ENCODE data around the gene CDKN2B-AS1.

CDKN2B-AS1 gene

DNA sequence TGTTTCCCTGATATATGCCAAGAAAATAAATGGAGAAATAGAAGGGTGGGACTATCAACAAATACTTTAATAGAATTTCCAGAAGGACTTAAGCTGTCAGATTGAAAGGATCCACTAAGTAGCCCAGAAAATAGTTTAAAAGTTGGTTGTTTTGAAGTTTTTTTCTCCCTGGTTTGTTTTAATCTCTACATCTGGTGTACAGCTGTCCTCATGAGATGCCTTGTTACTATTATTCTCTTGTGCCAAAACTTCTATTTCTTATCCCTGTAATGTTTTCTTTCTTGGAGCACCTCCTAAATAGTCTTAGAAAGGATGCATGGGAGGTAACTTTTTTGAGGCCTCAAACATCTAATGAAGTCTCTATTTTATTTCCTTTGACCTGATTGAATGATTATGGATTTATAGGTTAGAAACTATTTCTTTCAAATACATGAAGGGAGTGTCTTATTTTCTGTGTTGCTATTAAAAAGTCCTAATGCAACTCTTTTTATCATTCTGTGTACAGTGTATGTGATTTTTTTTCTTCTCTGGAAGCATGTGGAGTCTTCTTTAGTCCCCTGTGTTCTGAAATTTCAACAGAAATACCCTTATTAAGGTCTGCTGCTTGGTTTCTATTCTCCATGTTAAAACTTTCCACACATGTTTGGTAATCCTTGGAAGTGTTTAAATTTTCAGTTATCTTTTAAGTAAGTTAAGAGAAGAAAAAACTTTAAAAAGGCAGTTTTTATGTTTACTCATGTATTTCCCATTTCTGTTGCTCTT is 154.5 kb downstream of the CDKN2B-AS1 start:
- no peak for DNase-seq (ENCODE audit: low read depth, low spot score)

DNA sequence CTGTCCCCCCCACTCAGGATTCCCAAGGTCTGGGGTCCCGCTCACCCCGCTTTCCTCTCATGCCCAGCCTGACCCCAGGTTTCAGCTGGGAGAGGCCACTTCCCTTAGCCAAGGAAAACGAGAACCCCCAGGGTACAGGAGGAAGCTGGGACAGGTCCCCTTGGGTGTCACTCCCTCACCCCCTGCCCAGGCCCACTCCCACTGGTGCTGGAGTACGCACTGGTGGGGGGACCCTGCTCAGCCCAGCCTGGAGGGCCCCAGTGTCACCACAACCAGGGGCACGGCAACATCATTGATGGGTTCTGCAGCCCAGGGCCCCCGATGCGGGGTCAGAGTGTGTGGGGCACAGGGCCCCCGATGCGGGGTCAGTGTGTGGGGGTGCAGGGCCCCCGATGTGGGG is 159.5 kb downstream of the CDKN2B-AS1 start:
- no peak for DNase-seq (ENCODE audit: low read depth, low spot score)

DNA sequence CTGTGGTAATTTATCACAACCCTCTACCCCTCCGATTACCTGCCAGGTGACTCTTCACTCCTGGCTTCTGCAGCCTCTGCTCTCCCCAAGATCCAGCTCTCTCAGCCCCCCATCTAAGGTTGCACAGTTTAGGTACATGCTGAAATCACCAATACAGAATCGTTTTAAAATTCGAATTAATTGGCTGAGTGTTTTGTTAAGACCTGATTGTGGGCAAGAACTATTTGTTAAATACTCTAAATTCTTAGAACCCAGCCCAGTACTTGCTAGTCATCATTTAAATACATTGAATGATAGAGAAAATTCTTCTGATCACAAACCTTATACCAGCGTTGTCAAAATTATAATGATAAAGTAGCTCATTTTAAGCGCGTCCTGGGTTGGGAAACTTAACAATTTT is 162.0 kb downstream of the CDKN2B-AS1 start:
- no peak for DNase-seq (ENCODE audit: low read depth, low spot score)

DNA sequence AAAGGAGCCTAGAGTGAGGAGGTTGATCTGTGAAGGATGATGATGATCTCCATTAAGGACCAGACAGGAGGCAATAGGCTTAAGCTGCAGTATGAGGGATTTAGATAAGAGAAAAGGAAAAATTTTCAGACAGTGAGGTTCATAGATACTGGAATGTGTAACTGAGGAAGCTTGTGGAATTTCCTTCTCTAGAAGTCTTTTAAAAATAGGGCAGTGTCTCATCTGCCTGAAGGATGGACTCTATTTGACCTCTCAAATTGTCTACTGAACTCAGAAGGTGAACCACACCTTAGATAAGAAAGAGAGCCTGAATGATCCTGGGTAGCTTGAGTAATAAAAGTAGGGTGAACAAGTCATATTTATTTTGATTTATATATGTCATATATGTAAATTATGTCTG is 162.7 kb downstream of the CDKN2B-AS1 start:
- no peak for DNase-seq (ENCODE audit: low read depth, low spot score)

DNA sequence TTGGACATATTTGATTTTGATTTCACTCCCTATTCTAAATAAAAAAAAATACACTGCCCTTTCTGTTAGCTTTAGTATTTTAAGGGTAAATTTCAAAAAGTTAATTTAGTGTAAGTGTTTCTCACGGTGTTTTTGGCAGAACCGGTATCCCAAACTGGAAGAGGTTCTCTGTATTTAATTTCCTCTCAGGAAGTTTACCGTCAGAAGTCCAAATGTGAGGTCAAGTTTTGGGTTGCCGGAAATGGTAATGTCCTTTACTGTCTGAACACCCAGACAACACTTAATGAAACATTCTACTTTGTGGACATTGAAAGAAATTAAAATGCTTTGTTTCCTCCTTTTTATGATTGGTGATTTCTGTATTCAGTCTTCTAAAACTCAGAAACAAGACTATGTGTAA is 163.2 kb downstream of the CDKN2B-AS1 start:
- DNase-seq (ENCODE audit: low read depth, low spot score): no peak

DNA sequence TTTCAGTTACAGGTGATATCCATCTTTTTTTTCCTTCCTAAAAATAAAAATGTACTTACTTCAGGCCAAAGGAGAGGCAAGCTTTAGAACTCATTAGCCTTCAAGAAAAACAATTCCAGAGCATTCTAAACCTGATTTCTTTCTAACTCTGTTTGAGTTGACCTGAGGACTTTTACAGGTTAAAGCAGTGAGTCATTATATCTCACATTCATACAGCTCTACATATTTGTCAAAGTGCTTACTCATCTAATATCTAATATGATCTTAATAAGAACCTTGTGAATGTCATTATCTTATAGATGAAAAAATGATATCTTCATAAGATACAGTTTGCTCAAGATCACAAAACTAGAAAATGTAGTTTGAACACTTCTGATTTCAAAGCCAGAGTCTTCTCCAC is 163.7 kb downstream of the CDKN2B-AS1 start:
- no peak for DNase-seq (ENCODE audit: low read depth, low spot score)

DNA sequence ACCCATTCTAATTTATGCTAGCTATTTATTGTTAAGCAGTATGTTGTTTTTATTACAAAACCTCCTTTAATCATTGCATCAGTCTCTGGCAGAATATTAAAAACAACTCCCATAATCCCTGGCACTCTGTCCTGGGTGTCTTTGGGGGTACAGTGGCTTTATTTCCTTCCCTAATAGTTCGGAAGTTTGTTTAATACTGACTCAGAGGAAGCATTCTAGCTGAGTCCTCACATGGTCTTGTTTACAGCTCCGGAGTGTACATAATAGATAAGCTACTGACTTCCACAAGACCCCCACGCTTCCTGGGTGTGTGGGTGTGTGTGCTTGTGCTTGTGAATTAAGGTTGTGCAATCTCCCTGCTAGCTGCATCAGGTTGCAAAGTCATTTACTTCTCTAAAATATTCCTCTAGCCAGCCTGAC is 164.3 kb downstream of the CDKN2B-AS1 start:
- DNase-seq (ENCODE audit: low read depth, low spot score): no peak

DNA sequence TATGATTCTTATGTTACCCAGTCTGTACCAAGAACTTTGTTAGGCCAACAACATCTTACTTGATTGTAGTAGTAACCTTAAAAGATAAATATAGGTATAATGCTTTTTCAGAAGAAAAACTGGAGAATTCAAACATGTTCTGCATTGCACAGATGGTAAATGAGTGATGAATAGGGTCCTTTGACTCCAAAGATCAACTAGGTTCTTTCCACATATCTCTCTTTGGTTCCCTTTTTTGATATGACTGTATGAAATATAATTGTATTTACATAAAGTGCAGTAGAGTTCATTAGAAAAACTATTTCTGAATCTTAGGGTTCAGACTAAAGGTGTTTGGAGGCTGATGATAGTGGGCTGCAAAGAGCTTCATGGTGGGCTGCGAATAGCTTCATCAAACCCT is 165.0 kb downstream of the CDKN2B-AS1 start:
- DNase-seq (ENCODE audit: low read depth, low spot score): no peak

DNA sequence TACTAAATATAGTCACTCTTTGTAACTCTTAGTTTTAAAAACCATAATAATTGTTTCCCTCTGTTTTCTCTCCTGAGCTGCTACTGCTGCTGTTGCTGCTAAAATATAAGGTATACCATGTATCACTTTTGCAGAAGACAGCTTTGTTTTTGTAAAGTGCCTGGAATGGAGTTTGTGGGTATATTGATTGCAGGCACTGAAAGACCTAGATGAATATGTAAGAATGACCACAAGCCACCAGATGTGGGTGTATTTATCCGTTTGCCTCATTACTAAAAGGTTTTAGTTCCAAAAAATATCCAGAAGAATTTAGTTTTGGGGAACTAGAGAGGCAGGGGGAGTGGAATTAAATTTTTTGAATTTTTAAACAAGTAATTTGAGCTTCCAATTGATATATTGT is 165.6 kb downstream of the CDKN2B-AS1 start:
- no peak for DNase-seq (ENCODE audit: low read depth, low spot score)

DNA sequence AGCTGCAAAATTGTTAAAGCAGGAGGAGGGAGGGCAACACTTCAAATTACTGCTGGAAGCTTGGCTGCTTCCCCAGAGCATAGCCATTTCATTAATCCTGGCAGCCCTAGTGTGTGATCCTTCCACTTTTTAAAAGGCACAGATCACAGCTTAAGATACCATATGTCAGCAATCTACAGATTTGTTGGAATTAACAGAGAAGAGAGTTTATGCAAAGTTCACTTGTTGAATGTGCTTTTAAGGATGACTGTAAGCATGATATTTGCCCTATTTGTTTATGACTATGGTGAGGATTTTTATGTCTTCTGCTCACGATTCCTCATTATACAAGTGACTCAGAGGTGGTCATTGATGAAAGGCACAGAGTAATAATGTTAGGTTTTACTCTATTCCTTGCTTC is 170.6 kb downstream of the CDKN2B-AS1 start:
- no peak for DNase-seq (ENCODE audit: low read depth, low spot score)

DNA sequence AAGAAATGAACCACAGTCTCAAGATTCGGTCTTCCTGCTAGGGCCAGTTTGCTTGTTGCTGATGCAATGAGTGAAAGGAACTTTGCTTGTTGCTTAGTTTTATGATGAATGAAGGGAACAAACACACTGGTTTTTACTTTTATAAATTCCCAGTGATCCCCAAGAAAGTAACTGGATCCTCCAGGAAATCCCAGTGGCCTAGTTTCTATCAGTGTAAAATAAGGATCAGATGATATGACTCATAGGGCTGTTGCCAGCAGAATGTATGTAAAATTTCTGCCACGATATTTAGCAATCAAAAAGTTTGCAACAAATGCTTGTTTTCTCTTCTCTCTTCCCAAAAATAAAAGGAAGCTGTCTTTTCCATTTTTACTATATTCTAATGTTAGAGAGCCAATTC is 174.7 kb downstream of the CDKN2B-AS1 start:
- DNase-seq (ENCODE audit: low read depth, low spot score): no peak

DNA sequence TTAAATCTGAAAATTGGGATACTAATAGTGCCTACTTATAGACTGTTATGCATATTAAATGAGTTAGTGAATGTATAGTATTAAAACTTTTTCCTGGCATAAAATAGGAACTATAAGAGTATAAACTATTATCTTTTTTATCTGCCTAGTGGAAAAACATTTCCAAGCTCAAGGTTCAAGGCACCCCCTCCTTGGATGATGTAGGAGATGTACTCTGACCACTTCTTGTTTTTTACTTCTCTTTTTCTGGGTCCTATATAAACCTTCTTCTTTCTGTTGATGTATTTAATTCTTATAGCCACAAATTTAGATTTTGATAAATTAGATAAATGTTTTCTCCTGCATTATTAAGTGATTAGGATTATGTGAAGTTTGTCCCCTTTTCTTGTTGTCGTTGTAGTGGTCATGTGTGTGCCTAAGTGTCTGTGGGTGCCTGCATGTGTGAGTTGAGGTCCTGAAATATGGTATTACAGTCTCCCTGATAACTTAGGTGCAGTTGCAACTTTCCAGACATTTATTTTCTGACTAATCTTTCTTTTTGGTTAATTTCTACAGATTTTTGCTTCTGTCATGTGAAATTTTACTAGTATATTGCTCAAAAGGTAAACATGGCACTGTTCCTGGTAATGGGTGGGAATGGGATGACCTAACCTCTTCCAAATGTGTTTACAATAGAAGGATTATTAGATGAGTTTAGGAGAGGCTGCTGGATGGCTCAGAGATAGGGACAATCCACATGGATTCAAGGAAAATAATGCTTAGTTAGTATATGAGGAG is 175.3 kb downstream of the CDKN2B-AS1 start:
- DNase-seq (ENCODE audit: low read depth, low spot score): no peak

Data from activated naive CD8-positive, alpha-beta T cell treated with anti-CD3 and anti-CD28 coated beads, Interleukin-2, amount 50 U/mL, for 16 hours (primary cell).